H1 (cell line): ENCODE measurements around the gene RPP14. TPM values are rescaled to one million over a fixed set of nuclear protein-coding genes. Genes with fewer than 3 reads are reported as not detected.

Source experiments
- CTCF ChIA-PET: fragments of 300-600 bp; sonication (Branson Sonifier 250); formaldehyde crosslinking; loops from one replicate; lab custom pipeline; 2021; ENCODE audit not compliant: partially characterized antibody; lab: Charles Lee
- POLR2A ChIA-PET: fragments of 300-600 bp; sonication (Branson Sonifier 250); formaldehyde crosslinking; loops from one replicate; lab custom pipeline; 2021; ENCODE audit warnings: inconsistent platforms; ENCODE audit not compliant: partially characterized antibody; lab: Charles Lee
- DNase-seq, 2 experiments: peaks; one replicate each; pipeline versions ENCODE4 v3.0.0 to v3.0.0-alpha.2; 2010 to 2022; ENCODE audit warnings: low spot score in 2 of 2, low read depth in 1 of 2, mixed read lengths in 1 of 2
- FAIRE-seq: peaks from 2 replicates; lab custom pipeline; 2011; peaks lifted over from hg19 to GRCh38; lab: Jason Lieb, UNC
- H2AFZ ChIP-seq: 2 replicates; pipeline ENCODE4 v1.8.1; 2012; ENCODE audit warnings: low read length, inconsistent platforms
- H2AK5ac ChIP-seq: 2 replicates; pipeline ENCODE4 v1.6.1; 2013; ENCODE audit warnings: low read depth, low read length
- H2BK120ac ChIP-seq: replicated peaks from 2 replicates; pipeline ENCODE3; 2013; ENCODE audit warnings: low read depth, low read length, inconsistent platforms
- H2BK12ac ChIP-seq: 2 replicates; pipeline ENCODE4 v1.6.1; 2013; ENCODE audit warnings: low read depth, low read length
- H2BK15ac ChIP-seq: 2 replicates; pipeline ENCODE4 v1.6.1; 2013; ENCODE audit warnings: low read length
- H2BK20ac ChIP-seq: 2 replicates; pipeline ENCODE4 v1.6.1; 2013; ENCODE audit warnings: low read length
- H2BK5ac ChIP-seq: 2 replicates; pipeline ENCODE4 v1.6.1; 2013; ENCODE audit warnings: low read depth, low read length
- H3K14ac ChIP-seq: 2 replicates; pipeline ENCODE4 v1.6.1; 2013; ENCODE audit warnings: inconsistent platforms; ENCODE audit not compliant: insufficient read length
- H3K18ac ChIP-seq: 2 replicates; pipeline ENCODE4 v1.6.1; 2013; ENCODE audit warnings: low read length; ENCODE audit errors: extremely low read depth
- H3K23ac ChIP-seq: 2 replicates; pipeline ENCODE4 v1.6.1; 2013; ENCODE audit warnings: inconsistent platforms; ENCODE audit not compliant: insufficient read length
- H3K23me2 ChIP-seq: 2 replicates; pipeline ENCODE4 v1.6.1; 2013; ENCODE audit warnings: low read depth, low read length
- H3K27ac ChIP-seq: 2 replicates; pipeline ENCODE4 v1.6.1; 2011; ENCODE audit warnings: low read depth, low read length, inconsistent platforms
- H3K27me3 ChIP-seq, 4 experiments: replicated peaks in 1 of 4; 1 replicate in 1 of 4; 2 replicates in 3 of 4; pipeline versions ENCODE4 v1.6.1 to v1.8.1; 2011 to 2013; ENCODE audit warnings: low read length in 3 of 4, mild to moderate bottlenecking in 3 of 4, inconsistent platforms in 2 of 4, mixed read lengths in 2 of 4, moderate library complexity in 1 of 4; ENCODE audit not compliant: control insufficient read depth in 3 of 4, insufficient read depth in 3 of 4; ENCODE audit errors: extremely low read depth in 1 of 4
- H3K36me3 ChIP-seq, 4 experiments: 2 replicates each; pipeline versions ENCODE4 v1.6.1 to v1.8.1; 2011 to 2013; ENCODE audit warnings: mild to moderate bottlenecking in 4 of 4, low read length in 3 of 4, moderate library complexity in 2 of 4, control low read depth in 1 of 4, inconsistent platforms in 1 of 4; ENCODE audit not compliant: insufficient read depth in 4 of 4, control insufficient read depth in 2 of 4
- H3K4ac ChIP-seq: replicated peaks from 2 replicates; pipeline ENCODE3; 2013; ENCODE audit warnings: low read length, low read depth, mixed read lengths, inconsistent platforms; ENCODE audit not compliant: insufficient read length
- H3K4me1 ChIP-seq, 4 experiments: replicated peaks in 1 of 4; 1 replicate in 1 of 4; 2 replicates in 3 of 4; pipeline versions ENCODE4 v1.6.1 to v1.8.1; 2011 to 2013; ENCODE audit warnings: low read length in 3 of 4, inconsistent platforms in 2 of 4, mixed read lengths in 1 of 4; ENCODE audit not compliant: insufficient read depth in 4 of 4, control insufficient read depth in 3 of 4
- H3K4me2 ChIP-seq, 2 experiments: 2 replicates each; pipeline versions ENCODE4 v1.6.1 to v1.8.1; 2011 to 2013; ENCODE audit warnings: low read depth in 2 of 2, low read length in 2 of 2, control low read depth in 1 of 2, inconsistent platforms in 1 of 2, mild to moderate bottlenecking in 1 of 2; ENCODE audit not compliant: insufficient read depth in 1 of 2
- H3K4me3 ChIP-seq, 4 experiments: fragments of 200-600, 300-600 bp in 1 of 4; sonication (generic), shearing (Covaris generic), sonication (Bioruptor Twin) in 1 of 4; 2 replicates each; pipeline versions ENCODE4 v1.5.1 to v1.8.1; 2011 to 2016; ENCODE audit warnings: low read length in 4 of 4, low read depth in 3 of 4, control low read depth in 2 of 4, inconsistent platforms in 2 of 4, mild to moderate bottlenecking in 2 of 4, mixed read lengths in 1 of 4, moderate library complexity in 1 of 4; ENCODE audit not compliant: insufficient read depth in 2 of 4; ENCODE audit errors: extremely low read depth in 1 of 4
- H3K56ac ChIP-seq: replicated peaks from 2 replicates; pipeline ENCODE3; 2013; ENCODE audit warnings: low read depth, mild to moderate bottlenecking, mixed read lengths, low read length, inconsistent platforms; ENCODE audit not compliant: insufficient read length
- H3K79me1 ChIP-seq: 2 replicates; pipeline ENCODE4 v1.6.1; 2013; ENCODE audit warnings: low read depth, low read length, control low read depth
- H3K79me2 ChIP-seq, 2 experiments: 2 replicates each; pipeline versions ENCODE4 v1.6.1 to v1.8.1; 2012 to 2013; ENCODE audit warnings: low read length in 2 of 2, mild to moderate bottlenecking in 2 of 2, inconsistent platforms in 1 of 2; ENCODE audit not compliant: insufficient read depth in 2 of 2, control insufficient read depth in 1 of 2
- H3K9ac ChIP-seq, 4 experiments: replicated peaks in 1 of 4; 1 replicate in 1 of 4; 2 replicates in 3 of 4; pipeline versions ENCODE4 v1.6.1 to v1.8.1; 2011 to 2013; ENCODE audit warnings: low read depth in 3 of 4, low read length in 3 of 4, control low read depth in 2 of 4, mild to moderate bottlenecking in 2 of 4, moderate library complexity in 2 of 4, inconsistent platforms in 1 of 4; ENCODE audit errors: extremely low read depth in 1 of 4
- H3K9me3 ChIP-seq, 2 experiments: 2 replicates each; pipeline versions ENCODE4 v1.6.1 to v1.8.1; 2012 to 2013; ENCODE audit warnings: mild to moderate bottlenecking in 2 of 2, moderate library complexity in 2 of 2, control low read depth in 1 of 2, inconsistent platforms in 1 of 2, low read depth in 1 of 2, low read length in 1 of 2, mixed read lengths in 1 of 2; ENCODE audit not compliant: insufficient read depth in 2 of 2
- H4K20me1 ChIP-seq, 2 experiments: replicated peaks in 1 of 2; 2 replicates each; pipeline versions ENCODE3 to v1.8.1; 2011 to 2013; ENCODE audit warnings: inconsistent platforms in 2 of 2, low read length in 2 of 2, mild to moderate bottlenecking in 1 of 2; ENCODE audit not compliant: insufficient read depth in 2 of 2, control insufficient read depth in 1 of 2
- H4K5ac ChIP-seq: 2 replicates; pipeline ENCODE4 v1.6.1; 2013; ENCODE audit warnings: low read length, low read depth, mixed read lengths, inconsistent platforms; ENCODE audit not compliant: insufficient read length
- H4K8ac ChIP-seq: 2 replicates; pipeline ENCODE4 v1.8.0; 2013; ENCODE audit warnings: mild to moderate bottlenecking, moderate library complexity, low read length, inconsistent platforms; ENCODE audit not compliant: insufficient read depth; ENCODE audit errors: extremely low read depth
- H4K91ac ChIP-seq: replicated peaks from 2 replicates; pipeline ENCODE3; 2013; ENCODE audit warnings: low read length, mixed read lengths, inconsistent platforms; ENCODE audit not compliant: insufficient read length
- CTBP2 ChIP-seq: IDR thresholded peaks from 2 replicates; pipeline ENCODE4 v1.7.0; 2011; ENCODE audit warnings: borderline replicate concordance, mild to moderate bottlenecking, moderate library complexity, mixed read lengths, low read length; ENCODE audit not compliant: insufficient read depth, insufficient read length
- EP300 ChIP-seq, 2 experiments: IDR thresholded peaks; 1 replicate in 1 of 2; 2 replicates in 1 of 2; pipeline ENCODE4 v1.6.1; 2011 to 2012; ENCODE audit warnings: low read depth in 2 of 2, low read length in 2 of 2, mild to moderate bottlenecking in 2 of 2, borderline replicate concordance in 1 of 2, inconsistent platforms in 1 of 2, moderate library complexity in 1 of 2
- FOSL1 ChIP-seq: IDR thresholded peaks from 2 replicates; pipeline ENCODE4 v1.6.1; 2011; ENCODE audit warnings: mild to moderate bottlenecking, low read depth, low read length, moderate library complexity; ENCODE audit not compliant: insufficient read depth
- KDM4A ChIP-seq: IDR thresholded peaks from one replicate; pipeline ENCODE4 v1.7.1; 2012; ENCODE audit warnings: low read depth, mild to moderate bottlenecking, moderate library complexity, low read length, inconsistent platforms; ENCODE audit not compliant: severe bottlenecking
- POLR2A ChIP-seq, 2 experiments: IDR thresholded peaks; 1 replicate in 1 of 2; 2 replicates in 1 of 2; pipeline ENCODE4 v1.6.1; 2011; ENCODE audit warnings: low read depth in 2 of 2, low read length in 2 of 2, mild to moderate bottlenecking in 2 of 2; ENCODE audit errors: control extremely low read depth in 1 of 2
- RNF2 ChIP-seq: fragments of 200-900, 300-1000 bp; sonication (generic); IDR thresholded peaks from 2 replicates; pipeline ENCODE4 v1.7.1; 2016; ENCODE audit warnings: borderline replicate concordance, low read depth, mild to moderate bottlenecking, antibody characterized with exemption, low read length; ENCODE audit not compliant: poor library complexity, severe bottlenecking; ENCODE audit errors: missing control alignments
- SP1 ChIP-seq: IDR thresholded peaks from 2 replicates; pipeline ENCODE4 v1.6.1; 2011; ENCODE audit warnings: low read depth, low read length
- WGBS, 2 experiments: shearing (Covaris generic) in 1 of 2; methylation state at CpG; one replicate each; pipeline versions ENCODE4 v1.1.6 to v1.1.7; 2013 to 2015; ENCODE audit warnings: low lambda C conversion rate in 2 of 2, mixed read lengths in 2 of 2, inconsistent platforms in 1 of 2, low coverage in 1 of 2, missing lambda C conversion rate in 1 of 2; ENCODE audit not compliant: insufficient replicate concordance in 2 of 2, insufficient coverage in 1 of 2, insufficient read length in 1 of 2; ENCODE audit errors: extremely low coverage in 1 of 2, missing lambda C conversion rate in 1 of 2; 5-methylcytosine and 5-hydroxymethylcytosine counted together
- polyA plus RNA-seq, 7 experiments: library from polyadenylated mRNA; depleted of rRNA in 3 of 7; stranded (reverse) in 5 of 7; unstranded in 2 of 7; fragments of >200 nt in 5 of 7; fragments of 200-250 nt in 2 of 7; gene quantifications; 1 replicate in 5 of 7; 2 replicates in 1 of 7; 4 replicates in 1 of 7; pipeline versions ENCODE4 v1.2.1 to v1.2.3, GENCODE V29; 2011 to 2013; ENCODE audit warnings: missing spikeins in 2 of 7, mixed read lengths in 2 of 7
- total RNA-seq: library from RNA; stranded (reverse); fragmentation: NEBNext Ultra II Directional; extraction: Animal tissue kit (Norgen Biotek cat#: 25700); gene quantifications from 2 replicates; pipeline ENCODE4 v1.2.1, GENCODE V29; 2021

The RPP14 gene
- total and polyA plus RNA-seq, 2 of the 8 experiments (the other 6 are each of a cell fraction or from before 2014, with no cell fraction given): 11.7 to 23.4 TPM

GRCh38 chr3:58321791-58322190 lies 15.7 kb downstream of the RPP14 start:
- Histone ChIP-seq H4K8ac (no peak overlapping the region), H3K4me2 (peak overlapping the region; percentile 39 to 59), H3K36me3 (peaks cover 3 to 26% (median 17%) of the 10 kb centered on the region in 4 experiments), H3K23ac (no peak overlapping the region), H3K23me2 (no peaks in the 10 kb centered on the region), H3K4me1 (peaks cover 0 to 9% (median 9%) of the 10 kb centered on the region in 4 experiments; a peak in 5 of 7 replicates), H2BK15ac (no peak overlapping the region), H3K14ac (no peak overlapping the region), H4K20me1 (peaks cover 0 to 4% of the 10 kb centered on the region in 2 experiments), H3K27ac (peak overlapping the region; percentile 17; the same call in 1 of the 2 replicates), H3K79me1 (no peaks in the 10 kb centered on the region; the same call in 1 of the 2 replicates), H3K9ac (no peak overlapping the region), H3K4me3 (peak overlapping the region in 1 of 4 experiments; percentile 40; a peak in 1 of 8 replicates), H2BK5ac (0 out of 2 replicates have a peak overlapping the region, but pooled peaks have one; percentile 8), H3K18ac (peak overlapping the region; percentile 16; the same call in 1 of the 2 replicates), H2AFZ (no peak overlapping the region), H4K5ac (no peak overlapping the region), H4K91ac (no peak overlapping the region), H2AK5ac (no peak overlapping the region), H2BK12ac (0 out of 2 replicates have a peak overlapping the region, but pooled peaks have one; percentile 71), H2BK120ac (no peak overlapping the region), H3K9me3 (no peaks in the 10 kb centered on the region), H3K79me2 (no peaks in the 10 kb centered on the region)
- 25% methylated on average over 7 of the region's 7 CpGs; no CpG with 5 or more reads in 1 of the 2 experiments for WGBS, 2 experiments
- DNase-seq (peak; percentile 46 to 65), FAIRE-seq (no peak)
- ChIA-PET POLR2A (interaction anchor here (1.4 to 9.0 kb wide), 5 partner anchors 9 to 99 kb away, joined by 4 to 64 read pairs (median 8); partner anchors contain the start of genes HTD2 and RPP14), CTCF (interaction anchor here (0.6 to 12.7 kb wide), 24 partner anchors 9 to 244 kb away, joined by 3 to 104 read pairs (median 4); partner anchors contain the start of genes HTD2 and RPP14)
- TF ChIP-seq FOSL1 (no peak), KDM4A (no peak), SP1 (0 out of 2 replicates have a peak, but pooled peaks have one; percentile 12), CTBP2 (no peak), EP300 (IDR thresholded peaks at IDR 0.05; ENCODE audit: borderline replicate concordance in 1 of 2, low read depth in 2 of 2, low read length in 2 of 2) (no peak), RNF2 (no peak), POLR2A (IDR thresholded peaks at IDR 0.05; ENCODE audit: control extremely low read depth in 1 of 2, low read depth in 2 of 2, low read length in 2 of 2) (0 out of 3 replicates have a peak, but pooled peaks of 1 of the 2 experiments have one; percentile 23)
- TF ChIP-seq, all 59 proteins: peak for 2
- H3K56ac ChIP-seq: no peak overlapping the region
- H3K4ac ChIP-seq: no peak overlapping the region
- no peak overlapping the region for H2BK20ac ChIP-seq
- no peaks in the 10 kb centered on the region for H3K27me3 ChIP-seq
